Activated T-cell treated with anti-CD3 and anti-CD28 coated beads, Interleukin-2, amount 50 U/mL, for 24 hours (primary cell): Measurements from ENCODE around the gene GPR157.
"Not testable (repeated sequence)": the region's sequence is repeated elsewhere in the genome, so short reads cannot be mapped to it uniquely, and the experiment has no call there.

Experiments
- DNase-seq: peaks from one replicate; pipeline ENCODE4 v3.0.0-alpha.2; 2020
- H3K27ac Mint-ChIP-seq: 2 replicates; pipeline ENCODE4 v1.8.0; 2020; ENCODE audit warnings: mild to moderate bottlenecking, mixed read lengths
- H3K27me3 Mint-ChIP-seq: 2 replicates; pipeline ENCODE4 v1.8.0; 2020; ENCODE audit warnings: mixed read lengths
- H3K36me3 Mint-ChIP-seq: 2 replicates; pipeline ENCODE4 v1.8.0; 2020; ENCODE audit warnings: low read depth, mixed read lengths
- H3K4me1 Mint-ChIP-seq: 2 replicates; pipeline ENCODE4 v1.8.0; 2020; ENCODE audit warnings: low read depth, mixed read lengths
- H3K4me3 Mint-ChIP-seq: 2 replicates; pipeline ENCODE4 v1.8.0; 2020; ENCODE audit warnings: mild to moderate bottlenecking, moderate library complexity, mixed read lengths
- H3K9me3 Mint-ChIP-seq: 2 replicates; pipeline ENCODE4 v1.8.0; 2020; ENCODE audit warnings: mixed read lengths

Gene GPR157

DNA sequence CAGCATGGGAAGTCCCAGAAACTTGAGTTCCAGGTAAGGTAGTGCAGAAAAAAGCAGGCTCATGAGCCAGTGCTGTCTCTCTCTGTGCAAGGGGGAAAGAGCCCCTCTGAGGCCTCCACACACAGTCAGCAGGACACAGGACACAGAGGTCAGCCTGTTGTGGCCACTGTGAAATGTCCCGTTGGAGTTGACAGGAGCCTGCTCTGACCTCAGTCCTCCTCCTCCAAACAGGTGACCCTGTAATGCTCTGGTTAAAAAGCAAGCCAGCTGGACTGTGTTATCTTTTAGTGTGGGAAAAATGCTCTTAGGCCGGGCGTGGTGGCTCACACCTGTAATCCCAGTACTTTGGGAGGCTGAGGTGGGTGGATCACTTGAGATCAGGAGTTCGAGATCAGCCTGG, 24.2 kb upstream of the GPR157 start:
- Mint-ChIP-seq H3K27me3 (peaks cover 3% of the 10 kb centered on the region), H3K36me3 (no peaks in the 10 kb centered on the region), H3K4me1 (no peaks in the 10 kb centered on the region), H3K4me3 (no peak overlapping the region), H3K9me3 (no peaks in the 10 kb centered on the region), H3K27ac (no peak overlapping the region)
- DNase-seq: no peak

DNA sequence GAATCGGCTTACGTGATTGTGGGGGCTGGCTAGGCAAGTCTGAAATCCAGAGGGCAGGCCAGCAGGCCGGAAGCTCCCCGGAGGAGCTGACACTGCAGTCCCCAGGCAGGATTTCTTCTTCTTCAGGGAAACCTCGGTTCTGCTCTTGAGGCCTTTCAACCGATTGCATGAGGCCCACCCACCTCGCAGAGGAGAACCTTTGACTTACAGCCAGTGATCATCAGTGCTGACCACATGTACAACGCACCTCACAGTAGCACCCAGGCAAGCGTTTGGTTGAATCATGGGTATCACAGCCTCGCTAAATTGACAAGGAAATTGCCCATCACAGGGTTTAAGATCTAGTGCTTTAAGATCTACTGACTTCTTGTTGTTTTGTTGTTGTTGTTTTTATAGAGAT, 23.6 kb upstream of the GPR157 start:
- H3K4me3 Mint-ChIP-seq: no peak overlapping the region
- peaks cover 3% of the 10 kb centered on the region for H3K27me3 Mint-ChIP-seq
- H3K4me1 Mint-ChIP-seq: no peaks in the 10 kb centered on the region
- H3K27ac Mint-ChIP-seq: no peak overlapping the region
- H3K9me3 Mint-ChIP-seq: no peaks in the 10 kb centered on the region
- H3K36me3 Mint-ChIP-seq: no peaks in the 10 kb centered on the region
- no peak for DNase-seq

DNA sequence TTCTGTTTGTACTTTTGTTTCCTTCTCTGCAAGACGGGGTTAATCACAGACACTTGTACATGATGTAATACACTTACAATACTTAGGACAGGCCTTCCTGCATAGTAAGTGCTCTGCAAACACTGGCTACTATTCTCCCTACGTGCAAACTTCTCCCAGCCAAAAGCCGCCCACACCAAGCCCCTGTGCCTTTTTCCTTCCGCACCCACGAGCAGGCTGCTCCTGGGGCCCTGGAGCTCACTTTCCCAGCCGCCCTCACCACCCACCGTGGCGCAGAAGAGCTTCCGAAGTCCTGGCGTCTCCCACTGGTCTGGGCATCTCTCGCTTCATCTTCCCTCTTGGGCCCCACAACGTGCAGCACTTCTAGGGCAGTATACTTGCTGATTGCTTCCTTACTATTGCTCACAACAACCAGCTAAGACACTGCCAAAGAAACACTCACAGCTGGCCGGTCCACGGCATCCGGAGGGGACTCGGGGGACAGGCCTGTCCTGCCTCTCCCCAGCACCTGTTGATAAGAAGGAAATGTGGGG, 22.5 kb upstream of the GPR157 start:
- no peaks in the 10 kb centered on the region for H3K27me3 Mint-ChIP-seq
- H3K9me3 Mint-ChIP-seq: no peaks in the 10 kb centered on the region
- no peak overlapping the region for H3K4me3 Mint-ChIP-seq
- H3K4me1 Mint-ChIP-seq: no peaks in the 10 kb centered on the region
- no peak overlapping the region for H3K27ac Mint-ChIP-seq
- no peaks in the 10 kb centered on the region for H3K36me3 Mint-ChIP-seq
- no peak for DNase-seq

DNA sequence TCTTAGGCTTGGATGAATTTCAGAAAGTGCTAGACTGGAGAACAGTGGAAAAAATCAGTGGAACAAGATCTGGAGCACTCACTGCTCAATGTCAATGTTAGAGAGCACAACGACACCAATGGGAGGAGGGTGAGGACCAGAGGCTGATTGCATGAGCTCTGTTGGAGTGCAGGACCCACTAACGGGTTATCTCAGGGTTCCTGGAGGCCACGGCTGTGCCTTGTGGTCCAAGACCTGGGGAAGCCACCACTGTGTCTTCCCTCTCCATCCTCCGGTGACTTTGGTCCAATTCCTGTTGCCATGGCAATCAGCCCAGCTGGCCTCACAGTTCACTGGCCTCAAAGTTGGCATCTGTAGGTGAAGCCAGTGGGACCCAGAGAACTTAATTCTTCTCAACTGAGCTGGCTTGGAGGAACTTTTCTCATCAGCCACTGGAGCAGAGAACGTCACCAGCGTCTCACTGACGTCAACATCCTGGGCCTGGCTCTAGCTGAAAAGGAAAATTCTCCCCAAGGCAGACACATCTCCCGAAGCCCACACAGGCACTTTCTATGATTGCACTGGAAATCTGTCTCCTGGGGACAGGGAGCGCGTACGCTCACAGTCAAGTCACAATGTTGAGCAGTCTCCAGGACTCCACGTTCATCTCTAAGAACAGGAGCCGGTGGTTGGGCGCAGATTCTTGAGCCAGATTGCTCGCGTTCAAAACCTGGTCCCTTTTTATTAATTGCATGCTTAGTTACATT, 21.9 kb upstream of the GPR157 start:
- DNase-seq: no peak
- no peaks in the 10 kb centered on the region for H3K27me3 Mint-ChIP-seq
- no peaks in the 10 kb centered on the region for H3K4me1 Mint-ChIP-seq
- H3K36me3 Mint-ChIP-seq: no peaks in the 10 kb centered on the region
- H3K4me3 Mint-ChIP-seq: no peak overlapping the region
- H3K9me3 Mint-ChIP-seq: no peaks in the 10 kb centered on the region
- H3K27ac Mint-ChIP-seq: no peak overlapping the region

DNA sequence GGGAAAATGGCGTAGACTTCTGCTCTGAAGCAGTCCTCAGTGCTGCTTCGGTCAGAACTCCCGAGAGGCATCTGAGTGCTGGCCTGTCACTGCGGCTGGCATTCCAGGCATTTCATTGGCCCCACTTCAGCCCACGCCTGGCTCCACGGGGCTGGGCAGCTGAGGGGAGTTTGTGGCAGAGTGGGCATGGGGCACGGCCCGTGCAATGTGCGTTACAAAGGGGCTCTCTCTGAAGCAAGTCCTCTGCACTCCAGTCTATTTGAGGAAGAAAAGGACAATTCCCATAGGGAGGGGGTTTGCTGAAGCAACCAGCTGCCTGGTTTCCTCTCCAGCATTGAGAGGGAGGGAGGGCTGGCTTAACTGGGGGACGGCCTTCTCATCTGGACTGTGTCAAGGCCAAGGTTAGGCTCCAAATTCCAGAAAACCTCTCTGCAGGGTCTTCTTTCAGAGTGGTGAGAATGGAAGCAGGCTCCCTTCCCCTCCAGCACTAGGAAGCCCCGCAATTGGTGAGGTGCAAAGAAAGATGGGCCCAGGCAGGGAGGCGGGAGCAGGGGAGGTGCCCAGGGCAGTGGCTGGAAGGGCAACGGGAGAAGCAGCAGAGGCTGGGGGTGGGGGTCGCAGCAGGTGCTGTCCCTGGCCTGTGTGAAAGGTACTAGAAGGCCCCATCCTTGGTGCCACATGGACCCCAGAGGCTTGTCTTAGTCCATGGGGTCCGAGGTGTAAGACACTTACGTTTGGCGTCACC, 21.1 kb upstream of the GPR157 start:
- Mint-ChIP-seq H3K9me3 (no peaks in the 10 kb centered on the region), H3K27me3 (no peaks in the 10 kb centered on the region), H3K36me3 (no peaks in the 10 kb centered on the region), H3K4me1 (no peaks in the 10 kb centered on the region), H3K27ac (no peak overlapping the region), H3K4me3 (no peak overlapping the region)
- no peak for DNase-seq

DNA sequence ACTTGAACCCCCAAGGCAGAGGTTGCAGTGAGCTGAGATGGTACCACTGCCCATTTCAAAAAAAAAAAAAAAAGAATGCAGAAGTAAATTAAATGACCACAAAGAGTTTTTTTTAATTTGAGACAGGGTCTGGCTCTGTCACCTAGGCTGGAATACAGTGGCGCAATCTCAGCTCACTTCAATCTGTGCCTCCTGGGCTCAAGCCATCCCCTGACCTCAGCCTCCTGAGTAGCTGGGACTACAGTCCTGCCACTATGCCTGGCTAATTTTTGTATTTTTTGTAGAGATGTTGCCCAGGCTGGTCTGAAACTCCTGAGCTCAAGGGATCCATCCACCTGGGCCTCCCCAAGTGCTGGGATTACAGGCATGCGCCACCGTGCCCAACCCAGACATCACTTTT, 20.2 kb upstream of the GPR157 start:
- Mint-ChIP-seq H3K4me3 (no peak overlapping the region), H3K27me3 (no peaks in the 10 kb centered on the region), H3K9me3 (no peaks in the 10 kb centered on the region), H3K27ac (no peak overlapping the region), H3K4me1 (no peaks in the 10 kb centered on the region), H3K36me3 (no peaks in the 10 kb centered on the region)
- DNase-seq: no peak

DNA sequence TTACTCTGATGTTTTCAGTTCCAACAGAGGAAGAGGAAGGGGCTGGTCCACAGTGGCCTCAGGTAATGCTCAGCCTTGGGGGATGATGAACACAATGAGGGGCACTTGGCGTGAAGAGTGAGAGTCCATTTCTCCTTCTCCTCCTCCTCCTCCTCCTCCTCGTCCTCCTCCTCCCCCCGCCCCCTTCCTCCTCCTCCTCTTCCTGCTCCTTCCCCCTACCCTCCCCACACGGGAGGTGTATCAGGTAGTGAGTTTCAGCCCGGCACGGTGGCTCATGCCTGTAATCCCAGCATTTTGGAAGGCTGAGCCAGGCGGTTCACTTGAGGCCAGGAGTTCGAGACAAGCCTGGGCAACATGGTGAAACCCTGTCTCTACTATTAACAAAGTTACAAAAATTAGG, 17.3 kb upstream of the GPR157 start:
- H3K27me3 Mint-ChIP-seq: no peaks in the 10 kb centered on the region
- DNase-seq: no peak
- H3K4me1 Mint-ChIP-seq: peaks cover 4% of the 10 kb centered on the region
- H3K36me3 Mint-ChIP-seq: no peaks in the 10 kb centered on the region
- H3K4me3 Mint-ChIP-seq: no peak overlapping the region
- H3K9me3 Mint-ChIP-seq: no peaks in the 10 kb centered on the region
- H3K27ac Mint-ChIP-seq: no peak overlapping the region

DNA sequence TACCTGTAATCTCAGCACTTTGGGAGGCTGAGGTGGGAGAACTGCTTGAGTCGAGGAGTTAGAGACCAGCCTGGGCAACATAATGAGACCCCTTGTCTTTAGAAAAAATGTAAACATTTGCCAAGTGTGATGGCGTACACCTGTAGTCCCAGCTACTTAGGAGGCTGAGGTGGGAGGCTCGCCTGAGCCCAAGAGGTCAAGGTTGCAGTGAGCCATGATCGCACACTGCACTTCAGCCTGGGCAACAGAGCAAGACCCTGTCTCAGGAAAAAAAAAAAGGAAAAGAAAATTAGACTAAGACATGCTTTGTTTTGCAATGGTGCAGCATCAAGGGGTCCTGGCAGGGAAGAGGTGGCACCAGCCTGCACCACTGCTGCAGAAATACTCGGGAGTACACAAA, 16.8 kb upstream of the GPR157 start:
- Mint-ChIP-seq H3K27me3 (no peaks in the 10 kb centered on the region), H3K4me1 (peaks cover 4% of the 10 kb centered on the region), H3K4me3 (no peak overlapping the region), H3K27ac (no peak overlapping the region), H3K9me3 (no peaks in the 10 kb centered on the region), H3K36me3 (no peaks in the 10 kb centered on the region)
- DNase-seq: no peak

DNA sequence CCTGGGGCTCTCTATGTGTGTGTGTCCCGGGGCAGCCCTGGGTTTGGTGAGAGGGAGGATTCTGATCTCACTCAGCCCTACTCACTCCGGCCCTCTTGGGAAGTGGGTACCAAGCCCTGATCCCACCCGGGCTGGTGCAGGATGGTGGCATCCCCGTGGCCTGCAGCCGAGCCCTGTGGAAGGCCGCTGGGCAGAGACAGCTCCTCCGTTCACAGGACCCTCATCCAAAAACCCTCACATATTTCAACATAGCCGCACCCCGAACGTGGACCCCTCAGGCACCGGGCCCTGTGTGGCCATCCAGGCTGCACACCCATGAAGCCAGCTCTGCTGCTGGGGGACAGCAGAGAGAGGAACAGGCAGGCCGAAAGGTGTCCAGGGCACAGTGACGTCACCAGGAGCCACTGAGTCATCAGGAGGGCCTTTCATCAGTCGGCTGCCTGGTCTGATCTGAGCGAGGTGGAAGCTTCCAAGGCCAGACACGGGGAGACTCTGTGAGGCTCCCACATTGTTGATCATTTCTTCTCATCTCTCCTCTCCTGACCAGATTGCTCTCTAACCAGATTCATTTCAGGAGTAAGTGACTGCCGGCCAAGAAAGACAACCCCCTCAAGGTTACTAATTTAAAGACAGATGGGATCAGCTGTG, 16.2 kb upstream of the GPR157 start:
- no peaks in the 10 kb centered on the region for H3K27me3 Mint-ChIP-seq
- no peak overlapping the region for H3K4me3 Mint-ChIP-seq
- H3K4me1 Mint-ChIP-seq: peaks cover 4% of the 10 kb centered on the region
- H3K27ac Mint-ChIP-seq: no peak overlapping the region
- no peak for DNase-seq
- no peaks in the 10 kb centered on the region for H3K9me3 Mint-ChIP-seq
- no peaks in the 10 kb centered on the region for H3K36me3 Mint-ChIP-seq

DNA sequence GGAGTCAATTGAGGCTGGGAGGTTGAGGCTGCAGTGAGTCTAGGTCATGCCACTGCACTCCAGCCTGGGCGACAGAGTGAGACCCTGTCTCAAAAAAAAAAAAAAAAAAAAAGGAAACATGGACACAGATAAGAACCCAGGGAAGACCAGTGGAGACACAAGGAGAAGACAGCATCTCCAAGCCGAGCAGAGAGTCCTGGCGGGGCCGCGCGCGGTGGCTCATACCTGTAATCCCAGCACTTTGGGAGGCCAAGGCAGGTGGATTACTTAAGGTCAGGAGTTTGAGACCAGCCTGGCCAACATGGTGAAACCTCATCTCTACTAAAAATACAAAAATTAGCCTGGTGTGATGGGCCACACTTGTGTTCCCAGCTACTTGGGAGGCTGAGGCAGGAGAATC, 15.6 kb upstream of the GPR157 start:
- H3K27me3 Mint-ChIP-seq, H3K9me3 Mint-ChIP-seq, H3K27ac Mint-ChIP-seq, H3K4me1 Mint-ChIP-seq, DNase-seq, H3K36me3 Mint-ChIP-seq, H3K4me3 Mint-ChIP-seq: not testable (repeated sequence)

DNA sequence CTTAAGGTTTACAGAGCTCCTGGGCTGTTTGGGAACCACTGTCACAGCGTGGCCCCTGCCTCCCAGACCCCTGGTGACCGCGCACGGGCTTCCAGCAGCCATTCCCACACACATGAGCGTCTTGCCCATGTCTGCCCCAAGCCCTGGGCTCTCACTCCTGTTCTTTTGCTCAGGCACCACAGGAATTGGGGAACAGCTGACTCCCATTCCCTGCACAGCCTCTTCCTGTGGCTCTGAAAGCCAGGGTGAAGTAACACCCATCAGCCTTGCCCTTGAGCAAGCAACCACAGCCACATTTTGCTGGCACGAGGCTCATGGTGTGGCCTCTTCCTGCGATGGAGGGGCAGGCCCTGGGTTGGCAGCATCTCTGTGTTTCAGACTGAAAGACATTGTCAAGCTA, 14.3 kb upstream of the GPR157 start:
- H3K9me3 Mint-ChIP-seq: no peaks in the 10 kb centered on the region
- H3K27me3 Mint-ChIP-seq: no peaks in the 10 kb centered on the region
- H3K4me1 Mint-ChIP-seq: peaks cover 4% of the 10 kb centered on the region
- H3K4me3 Mint-ChIP-seq: no peak overlapping the region
- no peak for DNase-seq
- no peaks in the 10 kb centered on the region for H3K36me3 Mint-ChIP-seq
- H3K27ac Mint-ChIP-seq: no peak overlapping the region

DNA sequence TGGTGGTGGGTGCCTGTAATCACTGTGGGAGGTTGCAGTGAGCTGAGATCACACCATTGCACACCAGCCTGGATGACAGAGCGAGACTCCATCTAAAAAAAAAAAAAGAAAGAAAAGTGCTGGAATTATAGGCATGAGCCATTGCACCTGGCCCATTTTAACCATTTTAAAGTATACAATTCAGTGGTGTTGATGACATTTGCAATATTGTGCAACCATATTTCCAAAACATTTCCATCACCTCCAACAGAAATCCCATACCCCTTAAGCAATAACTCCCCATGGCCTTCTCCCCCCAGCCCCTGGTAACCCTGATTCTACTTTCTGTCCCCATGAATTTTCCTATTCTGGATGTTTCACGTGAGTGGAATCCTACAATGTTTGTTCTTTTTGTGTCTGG, 11.0 kb upstream of the GPR157 start:
- no peak overlapping the region for H3K27ac Mint-ChIP-seq
- no peaks in the 10 kb centered on the region for H3K9me3 Mint-ChIP-seq
- H3K4me1 Mint-ChIP-seq: peaks cover 7% of the 10 kb centered on the region
- no peak overlapping the region for H3K4me3 Mint-ChIP-seq
- no peak for DNase-seq
- H3K27me3 Mint-ChIP-seq: peaks cover 4% of the 10 kb centered on the region
- H3K36me3 Mint-ChIP-seq: no peaks in the 10 kb centered on the region

DNA sequence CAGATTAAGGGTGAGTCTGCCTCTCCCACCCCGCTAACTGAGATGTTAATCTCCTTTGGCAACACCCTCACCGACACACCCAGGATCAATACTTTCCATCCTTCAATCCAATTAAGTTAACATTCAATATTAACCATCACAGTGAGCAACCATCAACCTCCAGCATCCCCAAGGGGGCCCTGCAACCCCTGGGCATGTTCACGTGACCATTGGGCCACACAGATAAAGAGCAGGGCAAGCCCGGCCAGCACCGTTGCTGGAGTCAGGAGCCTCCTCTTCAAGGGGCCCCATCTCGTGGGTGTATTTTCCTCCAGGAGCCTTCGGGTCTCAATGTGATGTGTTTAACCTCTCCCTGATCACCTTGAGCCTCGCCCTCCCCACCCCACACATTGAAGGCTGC, 8.0 kb upstream of the GPR157 start:
- Mint-ChIP-seq H3K27ac (no peak overlapping the region), H3K36me3 (no peaks in the 10 kb centered on the region), H3K4me3 (no peak overlapping the region), H3K27me3 (peaks cover 4% of the 10 kb centered on the region), H3K9me3 (no peaks in the 10 kb centered on the region), H3K4me1 (peaks cover 7% of the 10 kb centered on the region)
- no peak for DNase-seq

DNA sequence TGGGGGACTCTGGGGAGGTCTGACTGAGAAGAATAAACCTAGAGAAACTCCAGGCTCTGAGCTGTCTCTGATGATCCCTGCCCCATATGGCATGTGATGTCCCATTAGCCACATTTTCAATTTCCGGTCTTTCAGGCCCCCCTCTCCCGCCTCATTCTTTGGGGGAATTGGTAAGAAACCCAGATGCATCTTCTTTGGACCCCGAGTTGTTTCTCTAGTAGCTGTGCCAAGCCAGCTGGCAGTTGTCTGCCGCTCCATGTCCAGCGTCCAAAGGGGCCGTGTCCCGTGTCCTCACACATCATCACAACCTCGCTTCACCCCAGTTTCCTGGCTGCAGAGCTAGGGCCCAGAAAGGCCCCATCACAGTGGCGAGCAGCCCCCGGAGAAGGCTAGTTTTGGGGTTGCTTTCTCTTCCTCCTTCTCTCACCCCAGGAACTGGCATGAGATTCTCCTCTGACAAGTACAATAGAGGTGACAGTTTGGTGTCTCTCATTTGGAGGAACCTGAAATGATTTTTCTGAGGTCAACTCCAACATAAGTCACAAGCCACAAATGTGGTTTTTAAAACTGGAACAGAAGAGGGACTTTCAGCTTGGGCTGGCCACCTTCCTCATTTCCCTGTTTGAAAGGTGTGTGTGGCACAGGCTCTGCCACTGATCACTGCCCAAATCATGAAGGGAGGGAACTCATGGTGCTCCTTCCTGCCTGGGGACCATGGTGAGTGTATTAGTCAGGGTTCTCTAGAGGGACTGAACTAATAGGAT, 6.4 kb upstream of the GPR157 start:
- DNase-seq: no peak
- Mint-ChIP-seq H3K27ac (no peak overlapping the region), H3K9me3 (no peaks in the 10 kb centered on the region), H3K4me3 (no peak overlapping the region), H3K36me3 (no peaks in the 10 kb centered on the region), H3K4me1 (peaks cover 17% of the 10 kb centered on the region), H3K27me3 (peaks cover 4% of the 10 kb centered on the region)
